ENCODE results near the gene ARL13A. TPM values are rescaled to one million over a fixed set of nuclear protein-coding genes. Genes with fewer than 3 reads are reported as not detected.
"Not testable (repeated sequence)": the region's sequence is repeated elsewhere in the genome, so short reads cannot be mapped to it uniquely, and the experiment has no call there.

ARL13A gene
- total and polyA plus RNA-seq, 2 experiments from 2014 or later, result not detected

DNA sequence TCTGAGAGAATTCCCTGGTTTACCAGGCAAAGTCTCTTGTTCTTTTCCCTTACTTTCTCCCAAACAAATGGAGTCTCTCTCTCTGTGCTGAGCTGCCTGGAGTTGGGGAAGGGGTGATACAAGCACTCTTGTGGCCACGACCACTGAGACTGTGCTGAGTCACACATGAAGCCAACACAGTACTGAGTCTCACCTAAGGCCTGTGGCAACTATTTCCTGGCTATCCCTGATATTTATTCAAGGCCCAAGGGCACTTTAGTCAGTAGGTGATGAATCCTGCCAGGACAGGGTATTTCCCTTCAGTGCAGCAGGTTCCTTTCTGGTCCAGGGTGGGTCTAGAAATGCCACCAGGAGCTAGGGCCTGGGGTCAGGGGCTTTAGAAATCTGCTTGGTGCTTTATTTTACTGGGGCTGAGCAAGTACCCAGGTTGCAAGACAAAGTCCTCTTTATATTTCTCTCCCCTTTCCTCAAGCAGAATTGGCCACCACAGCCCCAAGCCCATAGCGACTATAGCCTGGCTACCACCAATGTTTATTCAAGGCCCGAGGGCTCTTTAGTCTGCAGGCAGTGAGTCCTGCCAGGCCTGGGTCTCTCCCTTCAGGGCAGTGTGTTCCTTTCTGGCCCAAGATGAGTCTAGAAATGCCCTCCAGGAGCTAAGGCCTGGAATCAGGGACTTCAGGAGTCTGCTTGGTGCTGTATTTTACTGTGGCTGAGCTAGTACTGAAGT, 10.5 kb downstream of the ARL13A start:
- H3K4me1 ChIP-seq (ENCODE audit: insufficient read depth), result peaks cover 17% of the 10 kb centered on the region
- H3K36me3 ChIP-seq (ENCODE audit: low read depth), result no peaks in the 10 kb centered on the region
- H4K20me1 ChIP-seq (ENCODE audit: insufficient read depth), result no peaks in the 10 kb centered on the region
- no peak overlapping the region for H3K4me2 ChIP-seq (ENCODE audit: unreplicated experiment)
- DNase-seq, result peak; percentile 14
- WGBS, 2 experiments (ENCODE audit: low coverage in 1 of 2, low lambda C conversion rate in 2 of 2, missing lambda C conversion rate in 2 of 2), result 68 to 83% methylated on average over 3 of the region's 3 CpGs
- no peak for TF ChIP-seq EZH2 (IDR thresholded peaks at IDR 0.05; ENCODE audit: insufficient read depth, poor library complexity, severe bottlenecking)
- TF ChIP-seq EZH2phosphoT487 (IDR thresholded peaks at IDR 0.05; ENCODE audit: insufficient read depth, low read depth), result no peak
- in situ Hi-C loops (cut with MboI), result no loop called here
- H3K27me3 ChIP-seq (replicated peaks; ENCODE audit: insufficient read depth), result no peaks in the 10 kb centered on the region
- no peak overlapping the region for H2AFZ ChIP-seq
- no peak overlapping the region for H3K9ac ChIP-seq
- no peaks in the 10 kb centered on the region for H3K79me2 ChIP-seq (ENCODE audit: insufficient read depth)
- H3K9me2 ChIP-seq (ENCODE audit: insufficient read depth), result no peaks in the 10 kb centered on the region
- H3K9me3 ChIP-seq (ENCODE audit: low read depth), result no peaks in the 10 kb centered on the region
- H3K4me3 ChIP-seq, result no peak overlapping the region
- H3K27ac ChIP-seq, result peak overlapping the region; percentile 46
- no peaks in the 10 kb centered on the region for H3F3A ChIP-seq (ENCODE audit: insufficient read depth)

DNA sequence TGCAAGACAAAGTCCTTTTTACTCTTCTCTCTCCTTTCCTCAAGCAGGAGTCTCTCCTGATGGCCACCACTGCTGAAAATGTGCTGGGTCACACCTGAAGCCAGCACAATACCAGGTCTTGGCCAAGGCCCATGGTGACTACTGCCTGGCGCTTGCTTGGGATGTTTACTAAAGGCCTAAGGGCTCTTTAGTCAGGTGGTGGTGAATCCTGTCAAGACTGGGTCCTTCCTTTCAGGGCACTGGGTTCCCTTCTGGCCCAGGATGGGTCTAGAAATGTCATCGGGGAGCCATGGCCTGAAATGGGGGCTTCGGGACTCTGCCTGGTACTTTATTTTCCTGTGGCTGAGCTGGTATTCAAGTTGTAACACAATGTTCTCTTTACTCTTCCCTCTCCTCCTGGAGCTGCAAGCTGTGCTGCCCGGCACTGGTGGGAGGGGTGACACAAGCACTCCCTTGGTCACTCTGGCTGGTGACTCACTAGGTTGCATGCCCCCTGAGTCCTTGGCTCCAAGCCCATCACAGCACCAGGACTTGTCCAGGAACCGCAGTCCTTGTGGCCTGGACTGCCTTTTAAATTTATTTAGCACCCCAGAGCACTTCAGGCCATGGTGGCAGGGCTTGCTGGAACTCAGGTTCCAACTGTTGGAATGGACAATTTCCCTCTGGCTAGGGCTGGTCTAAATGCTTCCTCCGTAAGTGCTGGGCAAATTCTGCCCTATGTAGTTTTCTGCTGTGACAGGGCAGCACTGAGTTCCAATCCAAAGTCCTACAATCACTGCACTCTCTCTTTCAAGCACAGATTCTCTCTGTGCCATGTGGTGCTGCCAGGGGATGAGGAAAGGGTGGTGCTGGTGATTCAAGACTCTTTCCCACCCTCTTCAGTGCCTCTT, 11.3 kb downstream of the ARL13A start:
- Histone ChIP-seq H3K27me3 (replicated peaks; ENCODE audit: insufficient read depth) (no peaks in the 10 kb centered on the region), H2AFZ (no peak overlapping the region; the same call in 1 of the 2 replicates), H3F3A (ENCODE audit: insufficient read depth) (no peaks in the 10 kb centered on the region), H3K4me2 (ENCODE audit: unreplicated experiment) (no peak overlapping the region), H3K9me2 (ENCODE audit: insufficient read depth) (no peaks in the 10 kb centered on the region), H3K4me1 (ENCODE audit: insufficient read depth) (peaks cover 17% of the 10 kb centered on the region), H3K4me3 (no peak overlapping the region), H4K20me1 (ENCODE audit: insufficient read depth) (no peaks in the 10 kb centered on the region), H3K9ac (no peak overlapping the region), H3K27ac (peak overlapping the region; percentile 46), H3K36me3 (ENCODE audit: low read depth) (no peaks in the 10 kb centered on the region), H3K9me3 (ENCODE audit: low read depth) (no peaks in the 10 kb centered on the region), H3K79me2 (ENCODE audit: insufficient read depth) (no peaks in the 10 kb centered on the region)
- WGBS, 2 experiments (ENCODE audit: low coverage in 1 of 2, low lambda C conversion rate in 2 of 2, missing lambda C conversion rate in 2 of 2), result 59 to 67% methylated on average over 5 to 6 of the region's 6 CpGs
- TF ChIP-seq EZH2 (IDR thresholded peaks at IDR 0.05; ENCODE audit: insufficient read depth, poor library complexity, severe bottlenecking), result no peak
- TF ChIP-seq EZH2phosphoT487 (IDR thresholded peaks at IDR 0.05; ENCODE audit: insufficient read depth, low read depth), result no peak
- peak; percentile 73 for DNase-seq
- in situ Hi-C loops (cut with MboI), result no loop called here

DNA sequence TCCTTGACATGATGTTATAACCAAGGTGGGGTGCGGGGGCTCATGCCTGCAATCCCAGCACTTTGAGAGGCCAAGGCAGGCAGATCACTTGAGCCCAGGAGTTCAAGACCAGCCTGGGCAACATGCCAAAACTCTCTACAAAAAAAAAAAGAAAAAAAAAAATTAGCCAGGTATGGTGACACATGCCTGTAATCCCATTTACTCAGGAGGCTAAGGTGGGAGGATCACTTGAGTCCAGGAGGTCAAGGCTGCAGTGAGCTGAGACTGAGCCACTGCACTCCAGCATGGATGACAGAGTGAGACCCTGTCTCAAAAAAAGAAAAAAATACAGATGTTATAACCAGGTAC, 12.0 kb downstream of the ARL13A start:
- H3K79me2 ChIP-seq (ENCODE audit: insufficient read depth); H3K9me3 ChIP-seq (ENCODE audit: low read depth); H3K4me2 ChIP-seq (ENCODE audit: unreplicated experiment); H3K4me3 ChIP-seq; DNase-seq; H3K9ac ChIP-seq; H3K27me3 ChIP-seq (replicated peaks; ENCODE audit: insufficient read depth); H3F3A ChIP-seq (ENCODE audit: insufficient read depth); H2AFZ ChIP-seq; in situ Hi-C loops (cut with MboI); H3K9me2 ChIP-seq (ENCODE audit: insufficient read depth); H4K20me1 ChIP-seq (ENCODE audit: insufficient read depth); H3K36me3 ChIP-seq (ENCODE audit: low read depth): not testable (repeated sequence)
- Histone ChIP-seq H3K27ac (0 out of 2 replicates have a peak overlapping the region, but pooled peaks have one; percentile 46), H3K4me1 (ENCODE audit: insufficient read depth) (peaks cover 17% of the 10 kb centered on the region)
- WGBS, 2 experiments (ENCODE audit: low coverage in 1 of 2, low lambda C conversion rate in 2 of 2, missing lambda C conversion rate in 2 of 2), result 100% methylated on average over 1 of the region's 1 CpG

DNA sequence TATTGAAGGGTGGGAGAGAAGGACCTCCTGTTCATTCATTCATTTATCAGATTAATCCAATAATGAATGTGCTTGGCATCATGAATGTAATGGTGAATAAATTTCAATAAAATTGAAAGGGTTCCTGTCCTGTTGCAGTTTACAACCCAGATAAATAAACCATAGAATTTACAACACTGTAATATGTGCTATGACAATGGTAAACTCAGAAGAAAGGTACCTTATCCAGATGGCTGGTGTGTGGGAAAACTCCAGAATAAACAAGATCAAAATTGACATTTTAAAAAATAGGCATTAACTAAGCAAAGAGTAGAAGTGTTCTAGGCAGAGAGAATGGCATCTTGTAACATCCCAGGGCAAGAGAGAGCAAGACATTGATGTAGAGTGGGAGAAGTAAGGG, 15.3 kb downstream of the ARL13A start:
- no peaks in the 10 kb centered on the region for H3K79me2 ChIP-seq (ENCODE audit: insufficient read depth)
- H3K9ac ChIP-seq, result no peak overlapping the region
- no peak for DNase-seq
- in situ Hi-C loops (cut with MboI), result no loop called here
- H3K36me3 ChIP-seq (ENCODE audit: low read depth), result no peaks in the 10 kb centered on the region
- no peaks in the 10 kb centered on the region for H3K9me3 ChIP-seq (ENCODE audit: low read depth)
- H3K9me2 ChIP-seq (ENCODE audit: insufficient read depth), result no peaks in the 10 kb centered on the region
- no peak overlapping the region for H3K27ac ChIP-seq
- no peak overlapping the region for H2AFZ ChIP-seq
- no peak overlapping the region for H3K4me3 ChIP-seq
- H3K4me1 ChIP-seq (ENCODE audit: insufficient read depth), result peaks cover 17% of the 10 kb centered on the region
- no peaks in the 10 kb centered on the region for H3K27me3 ChIP-seq (replicated peaks; ENCODE audit: insufficient read depth)
- no peak overlapping the region for H3K4me2 ChIP-seq (ENCODE audit: unreplicated experiment)
- H3F3A ChIP-seq (ENCODE audit: insufficient read depth), result no peaks in the 10 kb centered on the region
- no peaks in the 10 kb centered on the region for H4K20me1 ChIP-seq (ENCODE audit: insufficient read depth)
- no peak for TF ChIP-seq EZH2phosphoT487 (IDR thresholded peaks at IDR 0.05; ENCODE audit: insufficient read depth, low read depth)
- TF ChIP-seq EZH2 (IDR thresholded peaks at IDR 0.05; ENCODE audit: insufficient read depth, poor library complexity, severe bottlenecking), result no peak
